Cerebellar cortex (tissue), 1 donor: ENCODE results near the gene AIF1L.
"Not testable (repeated sequence)": the region's sequence is repeated elsewhere in the genome, so short reads cannot be mapped to it uniquely, and the experiment has no call there.

Source experiments
- DNase-seq: peaks from one replicate; pipeline ENCODE4 v3.0.0-alpha.2; 2015; ENCODE audit warnings: low spot score

The AIF1L gene

GRCh38 chr9:131121346-131121745 lies 25.0 kb downstream of the AIF1L start:
- DNase-seq, result no peak

GRCh38 chr9:131122158-131122557 lies 25.8 kb downstream of the AIF1L start:
- DNase-seq, result no peak

GRCh38 chr9:131125038-131125287 lies 28.6 kb downstream of the AIF1L start:
- no peak for DNase-seq

GRCh38 chr9:131125288-131126058 lies 29.1 kb downstream of the AIF1L start, which contains the start of gene NUP214:
Gene NUP214, plus strand, starts transcription at chr9:131125586. Its CDS starts 119 bp downstream, at chr9:131125705.
- DNase-seq, result peak; percentile 98

- peak; percentile 9 for DNase-seq
Observed at GRCh38 chr9:131126059-131126426, 29.7 kb downstream of the AIF1L start.

- no peak for DNase-seq
Observed at GRCh38 chr9:131129183-131129582, 32.9 kb downstream of the AIF1L start.

- no peak for DNase-seq
Observed at GRCh38 chr9:131138676-131139075, 42.3 kb downstream of the AIF1L start.

- DNase-seq, result no peak
Observed at GRCh38 chr9:131140112-131140511, 43.8 kb downstream of the AIF1L start.

GRCh38 chr9:131140550-131140949 lies 44.2 kb downstream of the AIF1L start:
- DNase-seq, result no peak

GRCh38 chr9:131142160-131142559 lies 45.8 kb downstream of the AIF1L start:
- DNase-seq, result no peak

- DNase-seq, result no peak
Observed at GRCh38 chr9:131144201-131144600, 47.9 kb downstream of the AIF1L start.

- no peak for DNase-seq
Observed at GRCh38 chr9:131145245-131145644, 48.9 kb downstream of the AIF1L start.

- no peak for DNase-seq
Observed at GRCh38 chr9:131146186-131146585, 49.9 kb downstream of the AIF1L start.

GRCh38 chr9:131148276-131148675 lies 51.9 kb downstream of the AIF1L start:
- no peak for DNase-seq

GRCh38 chr9:131148966-131149687 lies 52.8 kb downstream of the AIF1L start:
- no peak for DNase-seq

GRCh38 chr9:131149688-131150053 lies 53.3 kb downstream of the AIF1L start:
- no peak for DNase-seq

- no peak for DNase-seq
Observed at GRCh38 chr9:131153595-131153994, 57.3 kb downstream of the AIF1L start.

GRCh38 chr9:131158673-131159072 lies 62.3 kb downstream of the AIF1L start:
- not testable (repeated sequence) for DNase-seq

- no peak for DNase-seq
Observed at GRCh38 chr9:131160416-131161112, 64.2 kb downstream of the AIF1L start.

- DNase-seq, result no peak
Observed at GRCh38 chr9:131161585-131161984, 65.3 kb downstream of the AIF1L start.

GRCh38 chr9:131162886-131163285 lies 66.6 kb downstream of the AIF1L start:
- DNase-seq, result no peak

GRCh38 chr9:131165523-131165922 lies 69.2 kb downstream of the AIF1L start:
- no peak for DNase-seq

- DNase-seq, result peak; percentile 17
Observed at GRCh38 chr9:131167146-131167692, 70.9 kb downstream of the AIF1L start.
